ENCODE results near the gene C20orf202.
"Not testable (repeated sequence)": the region's sequence is repeated elsewhere in the genome, so short reads cannot be mapped to it uniquely, and the experiment has no call there.

The C20orf202 gene

GRCh38 chr20:1212023-1212422, 8.8 kb downstream of the C20orf202 start:
- DNase-seq: no peak

DNA sequence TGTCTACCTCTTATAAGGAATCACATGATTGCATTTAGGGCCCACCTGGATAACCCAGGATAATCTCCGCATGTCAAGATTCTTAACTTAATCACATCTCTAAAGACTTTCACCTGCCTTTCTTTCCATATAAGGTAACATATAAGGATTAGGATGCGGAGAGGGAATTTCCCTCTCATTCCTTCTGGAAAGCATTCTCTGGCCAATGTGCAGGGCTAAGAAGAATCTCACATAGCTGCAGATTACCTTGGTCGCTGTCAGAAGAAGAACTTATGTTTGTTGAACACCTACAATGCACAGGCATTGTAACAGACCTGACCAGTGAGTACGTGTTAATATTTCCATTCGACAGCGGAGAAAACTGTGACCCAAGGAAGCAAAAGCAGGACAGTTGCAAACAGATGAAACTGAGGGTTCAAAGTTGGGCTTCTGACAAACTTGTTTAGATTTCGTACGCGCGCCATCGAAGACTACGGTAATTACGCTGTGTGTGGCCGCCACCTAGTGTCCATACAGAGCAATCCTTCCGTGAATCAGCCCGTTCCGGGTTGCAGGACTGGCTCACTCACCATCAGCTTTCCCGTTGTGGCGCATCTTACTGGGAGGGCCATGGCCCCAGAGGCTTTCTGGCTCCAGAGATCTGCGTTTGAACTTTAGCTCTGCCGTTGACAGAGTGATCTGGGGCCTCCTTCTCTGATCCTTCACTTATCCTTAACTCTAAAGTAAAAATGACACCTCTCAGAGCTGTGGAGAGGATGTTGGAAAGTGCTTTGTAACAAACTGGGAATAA, 9.5 kb downstream of the C20orf202 start:
- DNase-seq: peak; percentile 71

GRCh38 chr20:1214838-1215261, 11.6 kb downstream of the C20orf202 start:
- no peak for DNase-seq

DNA sequence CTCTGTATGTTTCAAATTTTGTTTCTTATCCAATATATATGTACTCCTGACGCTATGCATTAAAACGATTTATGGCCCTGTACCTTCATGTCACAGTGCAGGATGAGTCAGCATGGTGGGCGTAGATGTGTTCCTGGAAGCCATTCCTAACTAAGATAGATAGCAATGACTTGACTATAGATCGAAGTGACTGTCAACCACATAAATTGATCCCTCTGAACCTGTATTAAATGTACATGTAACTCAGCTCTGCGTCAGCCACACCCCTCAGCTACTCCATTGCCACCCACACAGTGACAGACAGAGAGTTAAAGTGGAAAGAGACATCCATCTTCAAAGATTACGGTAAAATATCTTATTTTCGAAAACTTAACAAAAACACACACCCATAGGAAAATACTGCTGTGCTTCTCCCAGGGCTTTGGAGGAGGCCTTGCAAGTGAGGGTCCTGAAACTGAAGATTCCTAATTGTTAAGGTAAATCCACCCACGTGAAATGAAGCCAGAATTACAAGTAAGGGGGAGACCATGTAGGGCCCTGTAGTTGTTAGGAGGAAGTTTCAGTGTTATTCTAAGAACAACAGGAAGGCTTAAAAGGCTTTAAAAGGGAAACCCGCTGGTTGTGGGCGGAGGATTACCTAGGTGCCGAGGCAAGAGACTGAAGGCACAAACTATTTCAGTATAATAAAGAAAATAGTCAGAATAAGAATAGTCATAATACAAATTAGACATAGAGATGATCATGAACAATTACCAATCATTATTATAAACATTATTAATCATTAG, 12.3 kb downstream of the C20orf202 start:
- peak; percentile 29 for DNase-seq

DNA sequence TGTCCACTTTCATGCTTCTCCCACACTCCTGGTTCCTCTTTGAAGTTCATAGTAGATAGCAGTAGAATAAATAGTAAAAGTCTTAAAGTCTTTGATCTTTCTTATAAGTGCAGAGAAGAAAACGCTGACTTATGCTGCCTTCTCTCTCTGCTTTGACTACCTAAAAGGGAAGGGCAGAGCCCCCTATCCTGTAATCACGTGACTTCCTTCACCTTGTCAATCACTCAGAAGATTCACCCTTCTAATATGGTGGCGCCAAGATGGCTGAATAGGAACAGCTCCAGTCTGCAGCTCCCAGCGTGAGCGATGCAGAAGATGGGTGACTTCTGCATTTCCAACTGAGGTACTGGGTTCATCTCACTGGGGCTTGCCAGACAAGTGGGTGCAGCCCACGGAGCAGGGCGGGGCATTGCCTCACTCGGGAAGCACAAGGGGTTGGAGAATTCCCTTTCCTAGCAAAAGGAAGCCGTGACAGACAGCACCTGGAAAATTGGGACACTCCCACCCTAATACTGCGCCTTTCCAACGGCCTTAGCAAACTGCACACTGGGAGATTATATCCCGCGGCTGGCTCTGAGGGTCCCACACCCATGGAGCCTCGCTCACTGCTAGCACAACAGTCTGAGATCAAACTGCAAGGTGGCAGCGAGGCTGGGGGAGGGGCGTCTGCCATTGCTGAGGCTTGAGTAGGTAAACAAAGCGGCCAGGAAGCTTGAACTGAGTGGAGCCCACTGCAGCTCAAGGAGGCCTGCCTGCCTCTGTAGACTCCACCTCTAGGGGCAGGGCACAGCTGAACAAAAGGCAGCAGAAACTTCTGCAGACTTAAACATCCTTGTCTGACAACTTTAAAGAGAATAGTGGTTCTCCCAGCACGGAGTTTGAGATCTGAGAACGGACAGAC, 13.5 kb downstream of the C20orf202 start:
- not testable (repeated sequence) for DNase-seq

- DNase-seq: not testable (repeated sequence)
Observed at GRCh38 chr20:1222750-1223149, 19.5 kb downstream of the C20orf202 start.

DNA sequence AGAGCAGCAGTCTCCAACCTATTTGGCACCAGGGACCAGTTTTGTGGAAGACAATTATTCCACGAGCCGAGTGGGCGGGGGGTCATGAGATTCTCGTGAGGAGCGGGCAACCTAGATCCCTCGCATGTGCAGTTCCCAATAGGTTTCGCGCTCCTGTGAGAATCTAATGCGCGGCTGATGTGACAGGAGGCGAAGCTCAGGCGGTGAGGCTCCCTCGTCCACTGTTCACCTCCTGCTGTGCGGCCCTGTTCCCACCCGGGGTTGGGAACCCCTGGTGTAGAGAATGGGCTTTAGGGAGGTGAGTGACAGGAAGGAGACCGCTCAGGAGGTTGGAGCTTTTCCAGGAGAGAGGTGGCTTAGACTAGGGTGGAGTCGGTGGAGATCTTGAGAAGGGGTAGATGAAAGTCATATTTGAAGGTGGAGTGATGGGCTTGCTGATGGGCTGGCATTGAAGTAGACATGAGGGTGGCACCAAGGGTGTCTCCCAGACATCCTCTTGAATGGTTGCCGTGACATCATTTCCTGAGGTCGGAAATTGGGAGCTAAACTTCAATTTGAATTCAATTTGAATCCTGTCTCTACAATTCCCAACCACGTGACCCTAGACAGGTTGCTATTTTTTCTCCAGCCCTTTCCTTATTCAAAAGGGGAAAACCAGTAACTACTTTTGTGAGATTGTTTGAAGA, 21.1 kb downstream of the C20orf202 start:
- DNase-seq: peak; percentile 10

DNA sequence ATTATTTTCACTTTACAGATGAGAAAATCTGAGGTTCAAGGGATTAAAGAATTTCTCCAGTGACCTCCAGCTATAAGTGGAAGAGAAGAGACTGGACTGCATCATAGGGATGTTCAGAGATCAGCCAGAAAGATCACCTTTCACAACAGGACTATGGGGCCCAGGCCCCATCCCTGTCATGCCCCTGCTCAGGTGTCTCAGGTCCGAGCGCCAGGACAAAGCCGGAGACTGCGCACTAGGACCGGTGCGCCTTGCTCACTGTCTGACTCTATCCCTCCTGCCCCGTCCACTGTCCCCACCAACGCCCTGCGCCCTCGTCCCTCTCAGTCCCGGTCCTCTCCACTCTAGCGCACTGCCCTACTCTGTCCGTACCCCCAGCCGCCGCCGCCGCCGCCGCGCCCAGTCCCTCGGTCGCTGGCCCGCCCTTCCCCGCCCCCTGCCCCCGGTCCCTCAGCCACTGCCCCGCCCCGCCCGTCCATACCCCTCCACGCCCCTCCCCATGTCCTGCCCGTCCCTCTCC, 22.1 kb downstream of the C20orf202 start:
- DNase-seq: no peak

- DNase-seq: peak; percentile 80
Observed at GRCh38 chr20:1225783-1226654, 22.8 kb downstream of the C20orf202 start, which contains the start of gene RAD21L1. Gene RAD21L1, plus strand, starts transcription at chr20:1226044. Its CDS starts 2,410 bp downstream, at chr20:1228454.

GRCh38 chr20:1229541-1229940, 26.3 kb downstream of the C20orf202 start:
- DNase-seq: no peak

DNA sequence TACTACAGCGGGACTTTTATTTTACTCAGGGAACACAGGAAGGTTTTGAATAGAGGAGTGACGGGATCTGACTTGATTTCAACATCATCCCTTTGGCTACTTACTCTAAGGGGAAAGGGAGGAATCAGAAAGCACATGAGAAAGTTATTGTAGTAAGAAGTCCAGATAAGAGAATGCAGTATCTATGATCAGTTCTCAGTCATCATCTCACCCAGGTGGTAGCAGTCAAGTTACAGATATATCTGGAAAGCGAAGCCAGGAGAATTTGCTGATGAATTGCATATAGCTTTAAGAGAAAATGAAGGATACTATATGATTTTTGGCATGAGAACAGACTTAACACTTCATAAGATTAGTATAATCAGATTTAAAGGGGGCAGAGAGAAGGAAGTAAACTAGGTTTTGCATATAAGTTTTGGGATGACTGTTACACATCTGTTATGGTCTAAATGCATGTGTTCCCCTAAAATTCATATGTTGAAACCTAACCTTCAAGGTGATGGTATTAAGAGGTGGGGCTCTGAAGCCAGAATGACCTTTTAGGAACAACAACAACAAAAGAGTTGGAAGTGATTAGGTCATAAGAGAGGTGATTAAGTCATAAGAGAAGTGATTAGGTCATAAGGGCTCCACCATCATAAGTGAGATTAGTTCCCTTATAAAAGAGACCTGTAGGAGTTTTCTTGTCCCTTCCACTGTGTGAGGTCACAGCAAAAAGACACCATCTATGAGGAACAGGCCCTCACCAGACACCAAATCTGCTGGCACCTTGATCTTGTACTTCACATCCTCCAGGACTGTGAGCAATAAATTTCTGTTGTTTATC, 29.2 kb downstream of the C20orf202 start:
- no peak for DNase-seq

GRCh38 chr20:1240549-1240948, 37.3 kb downstream of the C20orf202 start:
- DNase-seq: no peak

- DNase-seq: no peak
Observed at GRCh38 chr20:1241456-1241855, 38.2 kb downstream of the C20orf202 start.

DNA sequence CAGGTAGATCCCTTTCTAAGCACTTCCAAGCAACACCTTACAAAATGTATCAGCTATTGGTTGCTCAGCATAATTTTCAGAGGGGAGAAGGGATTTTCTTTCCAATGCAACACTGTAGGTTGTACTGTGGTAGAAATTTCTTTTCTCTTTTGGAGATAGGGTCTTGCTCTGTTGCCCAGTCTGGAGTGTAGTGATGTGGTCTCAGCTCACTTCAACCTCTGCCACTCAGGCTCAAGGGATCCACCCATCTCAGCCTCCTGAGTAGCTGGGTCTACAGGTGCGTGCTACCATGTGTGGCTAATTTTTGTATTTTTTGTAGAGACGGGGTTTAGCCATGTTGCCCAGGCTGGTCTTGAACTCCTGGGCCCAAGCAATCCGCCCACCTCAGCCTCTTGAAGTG, 38.8 kb downstream of the C20orf202 start:
- no peak for DNase-seq

DNA sequence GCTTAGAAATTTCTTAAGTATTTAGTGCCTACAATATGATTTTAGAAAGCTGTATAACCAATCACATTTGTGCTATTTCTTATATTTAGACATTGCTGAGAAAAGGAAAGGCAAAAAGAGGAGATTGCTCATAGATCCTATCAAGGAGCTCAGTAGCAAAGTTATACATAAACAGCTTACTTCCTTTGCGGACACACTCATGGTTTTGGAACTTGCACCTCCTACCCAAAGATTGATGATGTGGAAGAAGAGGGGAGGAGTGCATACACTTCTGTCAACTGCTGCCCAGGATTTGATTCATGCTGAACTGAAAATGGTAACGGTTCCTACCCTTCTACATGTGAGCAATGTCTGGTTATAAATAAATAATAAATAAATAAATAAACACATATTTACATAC, 39.3 kb downstream of the C20orf202 start:
- DNase-seq: no peak

DNA sequence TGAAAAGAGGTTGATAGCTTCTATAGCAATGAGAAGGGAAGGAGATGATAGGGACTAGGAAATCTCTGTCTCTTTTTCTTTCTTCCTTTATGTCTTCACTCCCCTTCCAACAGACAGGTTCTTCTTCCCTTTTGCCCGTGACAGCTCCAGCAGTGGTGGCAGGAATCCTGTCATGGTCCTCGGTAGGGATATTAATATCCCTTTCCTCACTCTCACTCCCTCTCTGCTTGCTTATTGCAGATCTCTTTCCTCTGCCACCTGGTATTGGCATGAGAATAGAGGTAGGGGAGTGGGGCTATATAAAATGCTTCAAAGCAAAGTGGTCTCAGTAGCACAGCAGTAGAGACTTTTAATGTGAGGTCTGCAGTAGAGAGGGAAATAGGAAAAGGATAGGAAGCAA, 42.3 kb downstream of the C20orf202 start:
- no peak for DNase-seq

DNA sequence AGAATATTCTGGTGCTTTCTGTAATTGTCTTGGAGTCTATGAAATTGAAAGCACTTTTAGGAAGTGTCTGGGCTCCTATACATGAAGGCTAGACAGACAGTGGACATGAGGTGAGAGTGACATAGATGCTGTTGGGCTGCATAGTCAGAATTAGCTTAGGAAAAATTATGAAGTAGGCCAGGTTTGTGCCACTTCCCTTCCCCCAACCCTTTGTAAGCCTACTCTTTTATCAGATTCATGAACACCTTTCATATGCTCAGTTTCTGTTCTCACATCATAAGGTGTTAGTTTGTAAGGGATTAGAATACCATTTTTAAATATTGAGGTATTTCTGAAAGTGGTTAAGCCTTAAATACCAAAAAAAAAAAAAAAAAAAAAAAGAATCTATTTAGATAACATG, 44.4 kb downstream of the C20orf202 start:
- no peak for DNase-seq

DNA sequence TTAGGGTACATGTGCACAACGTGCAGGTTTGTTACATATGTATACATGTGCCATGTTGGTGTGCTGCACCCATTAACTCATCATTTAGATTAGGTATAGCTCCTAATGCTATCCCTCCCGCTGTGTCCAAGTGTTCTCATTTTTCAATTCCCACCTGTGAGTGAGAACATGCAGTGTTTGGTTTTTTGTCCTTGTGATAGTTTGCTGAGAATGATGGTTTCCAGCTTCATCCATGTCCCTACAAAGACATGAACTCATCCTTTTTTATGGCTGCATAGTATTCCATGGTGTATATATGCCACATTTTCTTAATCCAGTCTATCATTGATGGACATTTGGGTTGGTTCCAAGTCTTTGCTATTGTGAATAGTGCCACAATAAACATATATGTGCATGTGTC, 47.0 kb downstream of the C20orf202 start:
- DNase-seq: not testable (repeated sequence)

DNA sequence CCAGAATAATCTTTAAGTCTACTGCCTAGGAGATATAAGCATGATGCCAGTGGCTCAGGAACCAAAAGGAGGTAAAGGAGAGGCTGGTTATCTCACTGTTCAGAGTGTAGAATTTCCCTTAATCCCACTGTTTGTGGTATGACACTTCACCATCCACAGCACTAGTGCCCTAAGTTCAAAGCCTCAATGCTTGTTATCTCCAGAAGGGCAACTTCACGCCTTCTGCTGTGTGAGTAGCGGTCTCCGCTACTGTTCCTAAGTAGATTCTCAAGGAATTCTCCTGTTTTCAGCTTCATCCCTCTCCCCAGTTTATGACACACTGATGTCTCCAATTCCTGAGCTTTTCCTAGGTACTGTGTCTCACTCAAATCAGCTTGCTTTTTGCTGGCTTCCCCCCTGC, 49.2 kb downstream of the C20orf202 start:
- DNase-seq: no peak

GRCh38 chr20:1254254-1254653, 51.0 kb downstream of the C20orf202 start:
- no peak for DNase-seq

All from CD4-positive, alpha-beta T cell treated with Interleukin-10 for 1 hour (primary cell).